ENCODE results near the gene FOXM1.

Gene FOXM1

GRCh38 chr12:2895051-2895451 is 18.1 kb upstream of the FOXM1 start:
- TF ChIP-seq CTCF (IDR thresholded peaks at IDR 0.05; ENCODE audit: control extremely low read depth, extremely low read depth, low read depth, missing control alignments), result no peak
- no peak for DNase-seq (ENCODE audit: extremely low spot score)
- ChIA-PET POLR2A (no interaction called here), CTCF (interaction anchor here (2.3 kb wide), 1 partner anchor 11 kb away, joined by 11 read pairs; no protein-coding TSS in a partner anchor)

DNA sequence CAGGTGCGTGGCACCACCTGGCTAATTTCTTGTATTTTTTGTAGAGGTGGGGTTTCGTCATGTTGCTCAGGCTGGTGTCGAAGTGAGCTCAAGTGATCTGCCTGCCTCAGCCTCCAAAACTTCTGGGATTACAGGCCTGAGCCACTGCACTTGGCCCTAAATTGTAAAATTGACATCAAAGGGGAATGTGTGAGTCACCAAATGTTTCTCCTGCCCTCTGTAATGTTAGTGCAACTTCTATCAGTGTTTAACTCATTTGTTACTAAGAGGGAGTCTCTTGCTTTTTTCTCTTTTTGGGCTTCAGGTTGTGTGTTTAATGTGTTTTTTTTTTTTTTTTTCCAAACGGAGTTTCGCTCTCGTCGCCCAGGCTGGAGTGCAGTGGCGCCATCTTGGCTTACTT is 16.0 kb upstream of the FOXM1 start:
- ChIA-PET CTCF (no interaction called here), POLR2A (no interaction called here)
- no peak for DNase-seq (ENCODE audit: extremely low spot score)
- TF ChIP-seq CTCF (IDR thresholded peaks at IDR 0.05; ENCODE audit: control extremely low read depth, extremely low read depth, low read depth, missing control alignments), result no peak

- ChIA-PET CTCF (no interaction called here), POLR2A (interaction anchor here (0.6 kb wide), 1 partner anchor 16 kb away, joined by 3 read pairs; no protein-coding TSS in a partner anchor)
- no peak for DNase-seq (ENCODE audit: extremely low spot score)
- no peak for TF ChIP-seq CTCF (IDR thresholded peaks at IDR 0.05; ENCODE audit: control extremely low read depth, extremely low read depth, low read depth, missing control alignments)
Measured at GRCh38 chr12:2892246-2892645, 15.3 kb upstream of the FOXM1 start.

- ChIA-PET CTCF (interaction anchor here (1.3 to 2.1 kb wide), 2 partner anchors 16 to 37 kb away, joined by 3 to 7 read pairs; no protein-coding TSS in a partner anchor), POLR2A (interaction anchor here (0.6 kb wide), 1 partner anchor 16 kb away, joined by 3 read pairs; no protein-coding TSS in a partner anchor)
- peak; percentile 27 for DNase-seq (ENCODE audit: extremely low spot score)
- TF ChIP-seq CTCF (IDR thresholded peaks at IDR 0.05; ENCODE audit: control extremely low read depth, extremely low read depth, low read depth, missing control alignments), result no peak
Measured at GRCh38 chr12:2891240-2892053, 14.5 kb upstream of the FOXM1 start.

DNA sequence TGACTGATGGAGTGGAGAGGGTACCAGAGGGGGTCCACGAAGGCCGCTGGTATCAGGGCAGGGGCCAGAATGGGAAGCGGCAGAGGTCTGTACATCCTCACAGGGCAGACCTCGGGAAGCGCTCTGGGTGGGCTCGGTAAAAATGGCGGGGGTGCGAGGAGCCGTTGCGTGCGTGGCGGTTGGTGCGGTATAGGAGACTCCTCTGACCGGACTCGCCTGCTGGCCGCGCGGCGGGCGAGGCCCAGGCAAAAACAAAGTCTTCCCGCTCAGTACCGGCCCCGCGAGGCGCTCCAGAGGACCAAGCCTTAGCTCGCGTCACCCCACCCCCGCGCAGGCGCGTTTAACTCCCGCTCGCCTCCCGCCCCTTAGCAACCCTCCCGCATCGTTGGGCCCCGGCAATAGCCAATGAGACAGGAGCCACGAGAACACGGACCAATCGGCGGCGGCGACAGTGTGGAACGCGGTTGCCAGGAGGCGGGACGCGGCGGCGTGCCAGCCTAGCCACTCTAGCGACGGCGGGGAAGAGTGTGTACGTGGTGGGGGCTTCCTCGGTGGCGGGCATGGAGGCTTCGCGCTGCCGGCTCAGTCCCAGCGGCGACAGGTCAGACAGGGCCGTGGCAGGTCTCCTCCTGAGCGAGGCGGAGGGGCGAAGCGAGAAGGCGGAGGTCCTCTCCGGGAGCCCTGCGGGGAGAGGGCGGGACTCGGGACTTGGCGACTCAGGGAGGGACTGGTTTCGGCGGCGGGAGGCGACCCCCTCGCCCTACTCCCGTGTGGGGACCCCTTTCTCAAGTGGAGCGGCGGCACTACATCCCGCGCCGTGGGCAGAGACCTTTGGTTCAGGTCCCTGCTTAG is 13.6 kb upstream of the FOXM1 start, which contains the start of gene TULP3:
TULP3 (plus strand) TSS at position 504 of the 852 bp plus-strand sequence; CDS start at position 561, 57 bp downstream.
- DNase-seq (ENCODE audit: extremely low spot score), result peak; percentile 98
- ChIA-PET CTCF (interaction anchor here (1.0 to 2.1 kb wide), 6 partner anchors 10 to 150 kb away, joined by 3 to 9 read pairs (median 6); no protein-coding TSS in a partner anchor), POLR2A (interaction anchor here (0.5 to 1.4 kb wide), 2 partner anchors 13 to 52 kb away, joined by 3 to 4 read pairs; no protein-coding TSS in a partner anchor)
- TF ChIP-seq CTCF (IDR thresholded peaks at IDR 0.05; ENCODE audit: control extremely low read depth, extremely low read depth, low read depth, missing control alignments), result peak; percentile 2

GRCh38 chr12:2890001-2890387 is 13.0 kb upstream of the FOXM1 start:
- no peak for DNase-seq (ENCODE audit: extremely low spot score)
- CTCF ChIA-PET, result interaction anchor here (1.0 to 2.1 kb wide), 5 partner anchors 9 to 151 kb away, joined by 3 to 9 read pairs (median 7); no protein-coding TSS in a partner anchor
- no peak for TF ChIP-seq CTCF (IDR thresholded peaks at IDR 0.05; ENCODE audit: control extremely low read depth, extremely low read depth, low read depth, missing control alignments)
- POLR2A ChIA-PET, result interaction anchor here (0.5 to 1.4 kb wide), 2 partner anchors 12 to 53 kb away, joined by 3 to 4 read pairs; no protein-coding TSS in a partner anchor

Measured in GM10248 (cell line).